Sigmoid colon (tissue), 4 donors: ENCODE data around the gene GEN1.

Experiments
- POLR2A ChIP-seq, 2 donors: fragments of 450-650 bp; IDR thresholded peaks; one replicate each; pipeline ENCODE4 v1.6.1; 2016; ENCODE audit warnings: antibody characterized with exemption in 2 of 2, mild to moderate bottlenecking in 2 of 2, moderate library complexity in 2 of 2
- POLR2AphosphoS5 ChIP-seq, 4 donors: sonication (generic); formaldehyde crosslinking; IDR thresholded peaks; one replicate each; pipeline ENCODE4 v1.6.1; 2017; ENCODE audit warnings: antibody characterized with exemption in 4 of 4
- TF ChIP-seq, protein P1 (sequence below), 4 experiments: fragments of 450-650 bp in 3 of 4; fragments of 200-600 bp in 1 of 4; IDR thresholded peaks; one replicate each; pipeline ENCODE4 v1.5.1; 2016 to 2019; ENCODE audit warnings: antibody characterized with exemption in 4 of 4, mild to moderate bottlenecking in 3 of 4, moderate library complexity in 2 of 4

DNA sequence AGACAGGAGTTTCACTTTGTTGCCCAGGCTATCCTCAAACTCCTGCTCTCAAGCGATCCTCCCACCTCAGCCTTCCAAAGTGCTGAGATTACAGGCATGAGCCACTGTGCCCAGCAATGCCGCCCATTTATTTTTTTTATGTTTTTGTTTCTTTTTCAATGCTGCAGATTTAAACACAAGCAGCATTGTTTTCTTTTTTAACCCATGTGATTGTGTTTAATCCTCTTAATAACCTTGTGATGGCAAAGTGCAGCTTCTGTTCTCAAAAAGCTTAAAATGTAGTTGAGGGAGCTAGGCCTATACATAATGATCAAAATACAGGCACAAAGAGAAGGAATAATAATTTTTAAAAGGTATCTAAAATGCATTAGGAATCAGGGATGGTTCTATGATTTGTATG, 73.8 kb downstream of the GEN1 start:
- TF ChIP-seq POLR2A (IDR thresholded peaks at IDR 0.05): no peak
- no peak for TF ChIP-seq POLR2AphosphoS5 (IDR thresholded peaks at IDR 0.05)
- TF ChIP-seq, protein P1, sequence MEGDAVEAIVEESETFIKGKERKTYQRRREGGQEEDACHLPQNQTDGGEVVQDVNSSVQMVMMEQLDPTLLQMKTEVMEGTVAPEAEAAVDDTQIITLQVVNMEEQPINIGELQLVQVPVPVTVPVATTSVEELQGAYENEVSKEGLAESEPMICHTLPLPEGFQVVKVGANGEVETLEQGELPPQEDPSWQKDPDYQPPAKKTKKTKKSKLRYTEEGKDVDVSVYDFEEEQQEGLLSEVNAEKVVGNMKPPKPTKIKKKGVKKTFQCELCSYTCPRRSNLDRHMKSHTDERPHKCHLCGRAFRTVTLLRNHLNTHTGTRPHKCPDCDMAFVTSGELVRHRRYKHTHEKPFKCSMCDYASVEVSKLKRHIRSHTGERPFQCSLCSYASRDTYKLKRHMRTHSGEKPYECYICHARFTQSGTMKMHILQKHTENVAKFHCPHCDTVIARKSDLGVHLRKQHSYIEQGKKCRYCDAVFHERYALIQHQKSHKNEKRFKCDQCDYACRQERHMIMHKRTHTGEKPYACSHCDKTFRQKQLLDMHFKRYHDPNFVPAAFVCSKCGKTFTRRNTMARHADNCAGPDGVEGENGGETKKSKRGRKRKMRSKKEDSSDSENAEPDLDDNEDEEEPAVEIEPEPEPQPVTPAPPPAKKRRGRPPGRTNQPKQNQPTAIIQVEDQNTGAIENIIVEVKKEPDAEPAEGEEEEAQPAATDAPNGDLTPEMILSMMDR (IDR thresholded peaks at IDR 0.05): no peak
